HepG2 (cell line): ENCODE data around the gene PMEL. TPM values are rescaled to one million over a fixed set of nuclear protein-coding genes. Genes with fewer than 3 reads are reported as not detected.
A peak's percentile ranks its signal among the peaks of the same experiment; 100 is the strongest.

Experiments
- ATM ChIP-seq: fragments of 450-650 bp; IDR thresholded peaks from 2 replicates; pipeline ENCODE4 v1.7.1; 2017; ENCODE audit warnings: mild to moderate bottlenecking, borderline replicate concordance
- GATA4 ChIP-seq: sonication (generic); IDR thresholded peaks from 2 replicates; pipeline ENCODE4 v1.6.1; 2016; ENCODE audit warnings: antibody characterized with exemption, low read depth, borderline replicate concordance
- KAT2B ChIP-seq: fragments of 150-350 bp; IDR thresholded peaks from 2 replicates; pipeline ENCODE4 v1.6.1; 2014; ENCODE audit warnings: low read depth, low read length, borderline replicate concordance
- PHB2 ChIP-seq: fragments of 450-650 bp; IDR thresholded peaks from 2 replicates; pipeline ENCODE4 v1.6.1; 2018; ENCODE audit not compliant: partially characterized antibody
- SUZ12 ChIP-seq: fragments of 150-350 bp; IDR thresholded peaks from 2 replicates; pipeline ENCODE4 v1.6.1; 2014; ENCODE audit warnings: low read depth, low read length
- ZNF451 ChIP-seq: sonication (generic); formaldehyde crosslinking; IDR thresholded peaks from 2 replicates; pipeline ENCODE4 v1.5.0; 2020; ENCODE audit warnings: mild to moderate bottlenecking, missing genetic modification reagents
- ZNF460 ChIP-seq: sonication (generic); formaldehyde crosslinking; IDR thresholded peaks from 2 replicates; pipeline ENCODE4 v1.5.1; 2020; ENCODE audit warnings: missing genetic modification reagents, mild to moderate bottlenecking, borderline replicate concordance
- ZNF781 ChIP-seq: sonication (generic); formaldehyde crosslinking; IDR thresholded peaks from 2 replicates; pipeline ENCODE4 v1.5.1; 2020; ENCODE audit warnings: borderline replicate concordance, mild to moderate bottlenecking, missing genetic modification reagents; ENCODE audit errors: not compliant biosample characterization
- polyA plus RNA-seq, 8 experiments: library from polyadenylated mRNA; depleted of rRNA in 3 of 8; stranded (reverse) in 7 of 8; unstranded in 1 of 8; fragments of >200 nt; fragmentation: Illumina TruSeq in 4 of 8; extraction: Trizol in 4 of 8; gene quantifications; 2 replicates each; pipeline versions ENCODE4 v1.2.1 to v1.2.3, GENCODE V29; 2011 to 2016; ENCODE audit warnings: low read depth in 4 of 8, missing spikeins in 1 of 8, mixed read lengths in 1 of 8; ENCODE audit not compliant: insufficient read depth in 1 of 8
- total RNA-seq, 5 experiments: library from RNA; depleted of rRNA; stranded (reverse); fragments of >200 nt; fragmentation: Illumina TruSeq; extraction: Trizol; gene quantifications; 2 replicates each; pipeline ENCODE4 v1.2.3, GENCODE V29; 2016; ENCODE audit warnings: low read depth in 1 of 5
- TF ChIP-seq, protein P1 (sequence below): sonication (generic); formaldehyde crosslinking; IDR thresholded peaks from 2 replicates; pipeline ENCODE4 v1.5.1; 2020; ENCODE audit warnings: mild to moderate bottlenecking, missing genetic modification reagents, borderline replicate concordance
- TF ChIP-seq, protein P2 (sequence below): sonication (generic); formaldehyde crosslinking; IDR thresholded peaks from 2 replicates; pipeline ENCODE4 v1.4.0; 2020; ENCODE audit warnings: missing genetic modification reagents
- TF ChIP-seq, protein P3 (sequence below): sonication (generic); formaldehyde crosslinking; IDR thresholded peaks from 2 replicates; pipeline ENCODE4 v1.4.0; 2020; ENCODE audit warnings: missing genetic modification reagents, borderline replicate concordance

Gene PMEL
- total and polyA plus RNA-seq, 2 of the 13 experiments (the other 11 are each of a cell fraction or from before 2014, with no cell fraction given), result 0.49 to 3.3 TPM

DNA sequence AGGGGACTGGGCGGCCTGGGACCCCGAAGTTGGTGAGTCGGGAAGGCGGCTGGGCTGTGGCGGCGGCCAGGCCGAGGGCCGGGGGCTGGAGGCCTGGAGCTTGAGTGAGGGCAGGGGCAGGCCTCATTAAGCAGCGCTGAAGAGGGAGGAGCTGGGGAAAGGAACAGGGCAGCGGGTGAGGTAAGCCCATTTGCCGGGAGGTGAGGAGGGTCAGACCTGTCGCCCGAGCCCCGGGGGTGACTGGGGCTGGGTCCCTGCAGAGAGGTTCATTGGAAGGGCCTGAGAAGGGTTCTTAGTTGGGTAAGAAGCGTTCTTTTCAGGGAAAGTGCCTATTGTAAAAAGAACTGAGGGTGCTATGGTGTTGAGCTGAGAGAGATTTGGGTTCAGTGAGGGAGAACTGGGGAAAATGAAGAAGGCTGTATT is 8.5 kb upstream of the PMEL start (continued):
- TF ChIP-seq, protein P1, sequence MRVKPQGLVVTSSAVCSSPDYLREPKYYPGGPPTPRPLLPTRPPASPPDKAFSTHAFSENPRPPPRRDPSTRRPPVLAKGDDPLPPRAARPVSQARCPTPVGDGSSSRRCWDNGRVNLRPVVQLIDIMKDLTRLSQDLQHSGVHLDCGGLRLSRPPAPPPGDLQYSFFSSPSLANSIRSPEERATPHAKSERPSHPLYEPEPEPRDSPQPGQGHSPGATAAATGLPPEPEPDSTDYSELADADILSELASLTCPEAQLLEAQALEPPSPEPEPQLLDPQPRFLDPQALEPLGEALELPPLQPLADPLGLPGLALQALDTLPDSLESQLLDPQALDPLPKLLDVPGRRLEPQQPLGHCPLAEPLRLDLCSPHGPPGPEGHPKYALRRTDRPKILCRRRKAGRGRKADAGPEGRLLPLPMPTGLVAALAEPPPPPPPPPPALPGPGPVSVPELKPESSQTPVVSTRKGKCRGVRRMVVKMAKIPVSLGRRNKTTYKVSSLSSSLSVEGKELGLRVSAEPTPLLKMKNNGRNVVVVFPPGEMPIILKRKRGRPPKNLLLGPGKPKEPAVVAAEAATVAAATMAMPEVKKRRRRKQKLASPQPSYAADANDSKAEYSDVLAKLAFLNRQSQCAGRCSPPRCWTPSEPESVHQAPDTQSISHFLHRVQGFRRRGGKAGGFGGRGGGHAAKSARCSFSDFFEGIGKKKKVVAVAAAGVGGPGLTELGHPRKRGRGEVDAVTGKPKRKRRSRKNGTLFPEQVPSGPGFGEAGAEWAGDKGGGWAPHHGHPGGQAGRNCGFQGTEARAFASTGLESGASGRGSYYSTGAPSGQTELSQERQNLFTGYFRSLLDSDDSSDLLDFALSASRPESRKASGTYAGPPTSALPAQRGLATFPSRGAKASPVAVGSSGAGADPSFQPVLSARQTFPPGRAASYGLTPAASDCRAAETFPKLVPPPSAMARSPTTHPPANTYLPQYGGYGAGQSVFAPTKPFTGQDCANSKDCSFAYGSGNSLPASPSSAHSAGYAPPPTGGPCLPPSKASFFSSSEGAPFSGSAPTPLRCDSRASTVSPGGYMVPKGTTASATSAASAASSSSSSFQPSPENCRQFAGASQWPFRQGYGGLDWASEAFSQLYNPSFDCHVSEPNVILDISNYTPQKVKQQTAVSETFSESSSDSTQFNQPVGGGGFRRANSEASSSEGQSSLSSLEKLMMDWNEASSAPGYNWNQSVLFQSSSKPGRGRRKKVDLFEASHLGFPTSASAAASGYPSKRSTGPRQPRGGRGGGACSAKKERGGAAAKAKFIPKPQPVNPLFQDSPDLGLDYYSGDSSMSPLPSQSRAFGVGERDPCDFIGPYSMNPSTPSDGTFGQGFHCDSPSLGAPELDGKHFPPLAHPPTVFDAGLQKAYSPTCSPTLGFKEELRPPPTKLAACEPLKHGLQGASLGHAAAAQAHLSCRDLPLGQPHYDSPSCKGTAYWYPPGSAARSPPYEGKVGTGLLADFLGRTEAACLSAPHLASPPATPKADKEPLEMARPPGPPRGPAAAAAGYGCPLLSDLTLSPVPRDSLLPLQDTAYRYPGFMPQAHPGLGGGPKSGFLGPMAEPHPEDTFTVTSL (CRISPR knock-in tag), result no peak
- no peak for TF ChIP-seq KAT2B
- TF ChIP-seq, protein P2, sequence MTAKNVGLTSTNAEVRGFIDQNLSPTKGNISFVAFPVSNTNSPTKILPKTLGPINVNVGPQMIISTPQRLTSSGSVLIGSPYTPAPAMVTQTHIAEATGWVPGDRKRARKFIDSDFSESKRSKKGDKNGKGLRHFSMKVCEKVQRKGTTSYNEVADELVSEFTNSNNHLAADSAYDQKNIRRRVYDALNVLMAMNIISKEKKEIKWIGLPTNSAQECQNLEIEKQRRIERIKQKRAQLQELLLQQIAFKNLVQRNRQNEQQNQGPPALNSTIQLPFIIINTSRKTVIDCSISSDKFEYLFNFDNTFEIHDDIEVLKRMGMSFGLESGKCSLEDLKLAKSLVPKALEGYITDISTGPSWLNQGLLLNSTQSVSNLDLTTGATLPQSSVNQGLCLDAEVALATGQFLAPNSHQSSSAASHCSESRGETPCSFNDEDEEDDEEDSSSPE (CRISPR knock-in tag), result no peak
- TF ChIP-seq ZNF451 (CRISPR knock-in tag), result no peak
- TF ChIP-seq, protein P3, sequence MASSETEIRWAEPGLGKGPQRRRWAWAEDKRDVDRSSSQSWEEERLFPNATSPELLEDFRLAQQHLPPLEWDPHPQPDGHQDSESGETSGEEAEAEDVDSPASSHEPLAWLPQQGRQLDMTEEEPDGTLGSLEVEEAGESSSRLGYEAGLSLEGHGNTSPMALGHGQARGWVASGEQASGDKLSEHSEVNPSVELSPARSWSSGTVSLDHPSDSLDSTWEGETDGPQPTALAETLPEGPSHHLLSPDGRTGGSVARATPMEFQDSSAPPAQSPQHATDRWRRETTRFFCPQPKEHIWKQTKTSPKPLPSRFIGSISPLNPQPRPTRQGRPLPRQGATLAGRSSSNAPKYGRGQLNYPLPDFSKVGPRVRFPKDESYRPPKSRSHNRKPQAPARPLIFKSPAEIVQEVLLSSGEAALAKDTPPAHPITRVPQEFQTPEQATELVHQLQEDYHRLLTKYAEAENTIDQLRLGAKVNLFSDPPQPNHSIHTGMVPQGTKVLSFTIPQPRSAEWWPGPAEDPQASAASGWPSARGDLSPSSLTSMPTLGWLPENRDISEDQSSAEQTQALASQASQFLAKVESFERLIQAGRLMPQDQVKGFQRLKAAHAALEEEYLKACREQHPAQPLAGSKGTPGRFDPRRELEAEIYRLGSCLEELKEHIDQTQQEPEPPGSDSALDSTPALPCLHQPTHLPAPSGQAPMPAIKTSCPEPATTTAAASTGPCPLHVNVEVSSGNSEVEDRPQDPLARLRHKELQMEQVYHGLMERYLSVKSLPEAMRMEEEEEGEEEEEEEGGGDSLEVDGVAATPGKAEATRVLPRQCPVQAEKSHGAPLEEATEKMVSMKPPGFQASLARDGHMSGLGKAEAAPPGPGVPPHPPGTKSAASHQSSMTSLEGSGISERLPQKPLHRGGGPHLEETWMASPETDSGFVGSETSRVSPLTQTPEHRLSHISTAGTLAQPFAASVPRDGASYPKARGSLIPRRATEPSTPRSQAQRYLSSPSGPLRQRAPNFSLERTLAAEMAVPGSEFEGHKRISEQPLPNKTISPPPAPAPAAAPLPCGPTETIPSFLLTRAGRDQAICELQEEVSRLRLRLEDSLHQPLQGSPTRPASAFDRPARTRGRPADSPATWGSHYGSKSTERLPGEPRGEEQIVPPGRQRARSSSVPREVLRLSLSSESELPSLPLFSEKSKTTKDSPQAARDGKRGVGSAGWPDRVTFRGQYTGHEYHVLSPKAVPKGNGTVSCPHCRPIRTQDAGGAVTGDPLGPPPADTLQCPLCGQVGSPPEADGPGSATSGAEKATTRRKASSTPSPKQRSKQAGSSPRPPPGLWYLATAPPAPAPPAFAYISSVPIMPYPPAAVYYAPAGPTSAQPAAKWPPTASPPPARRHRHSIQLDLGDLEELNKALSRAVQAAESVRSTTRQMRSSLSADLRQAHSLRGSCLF (CRISPR knock-in tag), result no peak
- no peak for TF ChIP-seq ATM
- TF ChIP-seq GATA4, result no peak
- TF ChIP-seq ZNF781 (CRISPR knock-in tag), result peak; percentile 56
- TF ChIP-seq SUZ12, result no peak
- TF ChIP-seq ZNF460 (CRISPR knock-in tag), result no peak
- no peak for TF ChIP-seq PHB2
